C4-2B (cell line): ENCODE measurements around the gene CBY1.

Experiments
- H3K27ac ChIP-seq: fragments of 450-650 bp; 2 replicates; pipeline ENCODE4 v1.5.1; 2017
- ZFX ChIP-seq: fragments of 450-650 bp; IDR thresholded peaks from 2 replicates; pipeline ENCODE4 v1.6.1; 2017
- TF ChIP-seq, protein P1 (sequence below): fragments of 450-650 bp; conservative IDR thresholded peaks from 2 replicates; pipeline ENCODE4 v1.5.1; 2017; ENCODE audit warnings: mild to moderate bottlenecking

Gene CBY1

GRCh38 chr22:38710351-38710750 lies 53.9 kb downstream of the CBY1 start:
- TF ChIP-seq, protein P1, sequence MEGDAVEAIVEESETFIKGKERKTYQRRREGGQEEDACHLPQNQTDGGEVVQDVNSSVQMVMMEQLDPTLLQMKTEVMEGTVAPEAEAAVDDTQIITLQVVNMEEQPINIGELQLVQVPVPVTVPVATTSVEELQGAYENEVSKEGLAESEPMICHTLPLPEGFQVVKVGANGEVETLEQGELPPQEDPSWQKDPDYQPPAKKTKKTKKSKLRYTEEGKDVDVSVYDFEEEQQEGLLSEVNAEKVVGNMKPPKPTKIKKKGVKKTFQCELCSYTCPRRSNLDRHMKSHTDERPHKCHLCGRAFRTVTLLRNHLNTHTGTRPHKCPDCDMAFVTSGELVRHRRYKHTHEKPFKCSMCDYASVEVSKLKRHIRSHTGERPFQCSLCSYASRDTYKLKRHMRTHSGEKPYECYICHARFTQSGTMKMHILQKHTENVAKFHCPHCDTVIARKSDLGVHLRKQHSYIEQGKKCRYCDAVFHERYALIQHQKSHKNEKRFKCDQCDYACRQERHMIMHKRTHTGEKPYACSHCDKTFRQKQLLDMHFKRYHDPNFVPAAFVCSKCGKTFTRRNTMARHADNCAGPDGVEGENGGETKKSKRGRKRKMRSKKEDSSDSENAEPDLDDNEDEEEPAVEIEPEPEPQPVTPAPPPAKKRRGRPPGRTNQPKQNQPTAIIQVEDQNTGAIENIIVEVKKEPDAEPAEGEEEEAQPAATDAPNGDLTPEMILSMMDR, result no peak
- TF ChIP-seq ZFX, result no peak
- H3K27ac ChIP-seq, result no peak overlapping the region

- H3K27ac ChIP-seq, result no peak overlapping the region
- TF ChIP-seq, protein P1, result no peak
These were observed 54.4 kb downstream of the CBY1 start for GRCh38 chr22:38710866-38711265.

- TF ChIP-seq ZFX, result no peak
- TF ChIP-seq, protein P1, result no peak
- H3K27ac ChIP-seq, result no peak overlapping the region
These were observed 56.2 kb downstream of the CBY1 start for GRCh38 chr22:38712486-38713207.

DNA sequence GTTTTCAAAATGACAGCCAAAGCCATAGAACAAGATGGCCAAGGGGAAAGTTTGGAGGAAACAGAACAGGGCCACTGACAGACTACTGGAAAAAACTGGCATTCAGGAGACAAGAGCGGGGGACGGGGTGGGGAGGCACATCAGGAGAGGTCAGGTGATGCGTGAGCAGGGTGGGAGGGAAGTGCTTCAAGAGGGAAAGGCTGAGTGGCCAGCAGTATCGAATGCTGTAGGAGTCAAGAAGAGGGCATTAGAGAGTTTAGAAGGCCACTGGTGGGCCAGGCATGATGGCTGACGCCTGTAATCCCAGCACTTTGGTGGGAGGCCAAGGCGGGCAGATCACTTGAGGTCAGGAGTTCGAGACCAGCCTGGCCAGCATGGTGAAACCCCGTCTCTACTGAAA lies 57.5 kb downstream of the CBY1 start:
- no peak for TF ChIP-seq ZFX
- TF ChIP-seq, protein P1, result no peak
- H3K27ac ChIP-seq, result no peak overlapping the region

GRCh38 chr22:38715176-38715764 lies 58.8 kb downstream of the CBY1 start:
- TF ChIP-seq, protein P1, result no peak
- no peak for TF ChIP-seq ZFX
- peak overlapping the region; percentile 24; the same call in 1 of the 2 replicates for H3K27ac ChIP-seq

- TF ChIP-seq, protein P1, result no peak
- no peak for TF ChIP-seq ZFX
These were observed 59.4 kb downstream of the CBY1 start for GRCh38 chr22:38715852-38716251.

DNA sequence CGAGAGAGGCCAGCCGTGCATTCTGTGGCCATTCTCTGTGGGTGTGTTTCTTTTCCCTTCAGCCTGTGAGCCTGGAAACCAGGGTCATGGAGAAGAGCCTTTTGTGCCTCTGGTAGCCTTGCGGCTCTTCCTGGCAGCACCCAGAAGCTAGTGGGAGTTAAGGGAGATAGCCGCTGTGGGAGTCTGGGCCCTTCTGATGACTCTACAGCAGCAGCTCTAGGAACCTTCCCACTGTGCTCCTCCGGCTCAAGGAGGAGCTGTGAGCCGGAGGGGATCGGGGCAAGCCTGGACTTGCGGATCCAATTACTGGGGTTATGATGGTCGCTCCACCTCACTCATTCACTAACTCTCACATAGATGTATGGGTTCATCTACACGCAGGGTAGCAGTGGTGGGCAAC lies 59.8 kb downstream of the CBY1 start:
- TF ChIP-seq, protein P1, result no peak
- TF ChIP-seq ZFX, result no peak
- no peak overlapping the region for H3K27ac ChIP-seq

More at GRCh38 chr22:38715852-38716251, 59.4 kb downstream of the CBY1 start:
- H3K27ac ChIP-seq, result no peak overlapping the region
